Endothelial cell of umbilical vein (primary cell): Measurements from ENCODE around the gene TAMALIN. TPM values are rescaled to one million over a fixed set of nuclear protein-coding genes. Genes with fewer than 3 reads are reported as not detected.

Experiments used
- BruUV-seq: library from RNA; stranded (reverse); fragments of 400-500 nt; replicated peaks from 2 replicates; lab custom pipeline; 2021; lab: Mats Ljungman, UMichigan
- CTCF ChIA-PET: fragments of 300-600, 350-600 bp; sonication (Branson Sonifier 250); formaldehyde crosslinking; loops from one replicate; lab custom pipeline; 2021; ENCODE audit warnings: antibody characterized with exemption, inconsistent platforms; lab: Charles Lee
- POLR2A ChIA-PET: fragments of 300-600, 350-600 bp; sonication (Branson Sonifier 250); formaldehyde crosslinking; loops from one replicate; lab custom pipeline; 2021; ENCODE audit warnings: antibody characterized with exemption, inconsistent platforms; lab: Charles Lee
- DNase-seq: peaks from one replicate; pipeline ENCODE4 v3.0.0-alpha.2; 2011; ENCODE audit warnings: low read depth, low spot score
- FAIRE-seq: peaks from 2 replicates; lab custom pipeline; 2011; peaks lifted over from hg19 to GRCh38; lab: Jason Lieb, UNC
- H2AFZ ChIP-seq: 2 replicates; pipeline ENCODE4 v1.6.0; 2012; ENCODE audit warnings: low read depth, low read length, control low read depth, inconsistent platforms
- H3K27ac ChIP-seq: 2 replicates; pipeline ENCODE4 v1.5.1; 2011; ENCODE audit warnings: low read depth, mild to moderate bottlenecking, control low read depth, low read length, moderate library complexity; ENCODE audit not compliant: insufficient read depth
- H3K27me3 ChIP-seq, 2 experiments: 2 replicates each; pipeline versions ENCODE4 v1.6.0 to v1.6.1; 2011; ENCODE audit warnings: low read length in 2 of 2, mixed read lengths in 1 of 2; ENCODE audit not compliant: control insufficient read depth in 2 of 2, insufficient read depth in 2 of 2
- H3K36me3 ChIP-seq, 2 experiments: 2 replicates in 1 of 2; 3 replicates in 1 of 2; pipeline ENCODE4 v1.5.1; 2011; ENCODE audit warnings: low read length in 2 of 2, mild to moderate bottlenecking in 1 of 2, moderate library complexity in 1 of 2; ENCODE audit not compliant: control insufficient read depth in 2 of 2, insufficient read depth in 2 of 2; ENCODE audit errors: extremely low read depth in 1 of 2
- H3K4me1 ChIP-seq: 3 replicates; pipeline ENCODE4 v1.5.1; 2011; ENCODE audit warnings: mild to moderate bottlenecking, low read length; ENCODE audit not compliant: control insufficient read depth, insufficient read depth; ENCODE audit errors: extremely low read depth
- H3K4me2 ChIP-seq: 2 replicates; pipeline ENCODE4 v1.6.1; 2011; ENCODE audit warnings: low read length, control low read depth, mixed read lengths; ENCODE audit not compliant: insufficient read depth
- H3K4me3 ChIP-seq, 3 experiments: fragments of 200-600 bp in 1 of 3; sonication (generic), shearing (Covaris generic) in 1 of 3; replicated peaks in 1 of 3; 2 replicates each; pipeline ENCODE4 v1.5.1; 2011 to 2016; ENCODE audit warnings: control low read depth in 3 of 3, low read length in 3 of 3, mild to moderate bottlenecking in 2 of 3, inconsistent platforms in 1 of 3, low read depth in 1 of 3, moderate library complexity in 1 of 3; ENCODE audit not compliant: insufficient read depth in 1 of 3
- H3K79me2 ChIP-seq: 2 replicates; pipeline ENCODE4 v1.6.0; 2012; ENCODE audit warnings: low read length, inconsistent platforms; ENCODE audit not compliant: control insufficient read depth, insufficient read depth
- H3K9ac ChIP-seq: replicated peaks from 2 replicates; pipeline ENCODE3; 2011; ENCODE audit warnings: low read length, control low read depth; ENCODE audit not compliant: insufficient read depth; ENCODE audit errors: extremely low read depth
- H3K9me1 ChIP-seq: replicated peaks from 3 replicates; pipeline ENCODE4 v1.6.0; 2011; ENCODE audit warnings: mild to moderate bottlenecking, low read length; ENCODE audit not compliant: control insufficient read depth, insufficient read depth; ENCODE audit errors: extremely low read depth
- H3K9me3 ChIP-seq: replicated peaks from 2 replicates; pipeline ENCODE4 v1.5.1; 2012; ENCODE audit warnings: low read length, inconsistent platforms; ENCODE audit not compliant: control insufficient read depth, insufficient read depth
- H4K20me1 ChIP-seq: replicated peaks from 2 replicates; pipeline ENCODE3; 2011; ENCODE audit warnings: mild to moderate bottlenecking, low read length; ENCODE audit not compliant: control insufficient read depth, insufficient read depth; ENCODE audit errors: extremely low read depth
- CTCF ChIP-seq, 2 donors: IDR thresholded peaks; 1 replicate in 1 of 2; 2 replicates in 1 of 2; pipeline ENCODE4 v1.5.1; 2011; ENCODE audit warnings: low read length in 2 of 2, mild to moderate bottlenecking in 2 of 2, moderate library complexity in 2 of 2, control low read depth in 1 of 2, inconsistent platforms in 1 of 2, low read depth in 1 of 2; ENCODE audit not compliant: insufficient read depth in 1 of 2; ENCODE audit errors: extremely low read depth in 1 of 2
- EZH2 ChIP-seq: IDR thresholded peaks from 2 replicates; pipeline ENCODE4 v1.6.1; 2012; ENCODE audit warnings: borderline replicate concordance, low read depth, mild to moderate bottlenecking, moderate library complexity, low read length, inconsistent platforms; ENCODE audit not compliant: severe bottlenecking
- FOS ChIP-seq: IDR thresholded peaks from 2 replicates; pipeline ENCODE4 v1.6.1; 2011; ENCODE audit warnings: mild to moderate bottlenecking, low read length, moderate library complexity, borderline replicate concordance; ENCODE audit not compliant: insufficient read depth
- GATA2 ChIP-seq: IDR thresholded peaks from 2 replicates; pipeline ENCODE4 v1.7.0; 2011; ENCODE audit warnings: low read depth, mild to moderate bottlenecking, moderate library complexity, mixed read lengths, low read length; ENCODE audit not compliant: insufficient read length, insufficient read depth
- JUN ChIP-seq: IDR thresholded peaks from 2 replicates; pipeline ENCODE4 v1.6.1; 2011; ENCODE audit warnings: borderline replicate concordance, low read depth; ENCODE audit not compliant: insufficient read length, insufficient read depth
- MAX ChIP-seq: IDR thresholded peaks from 2 replicates; pipeline ENCODE4 v1.6.1; 2011; ENCODE audit not compliant: insufficient read depth, insufficient read length
- MYC ChIP-seq: IDR thresholded peaks from one replicate; pipeline ENCODE4 v1.6.1; 2011; ENCODE audit warnings: mild to moderate bottlenecking, low read depth, low read length
- POLR2A ChIP-seq: IDR thresholded peaks from 2 replicates; pipeline ENCODE4 v1.6.1; 2012; ENCODE audit warnings: low read depth, mild to moderate bottlenecking, control low read depth, low read length
- POLR2AphosphoS5 ChIP-seq: IDR thresholded peaks from 2 replicates; pipeline ENCODE4 v1.6.1; 2012; ENCODE audit warnings: low read depth, mild to moderate bottlenecking, control low read depth, low read length, moderate library complexity; ENCODE audit not compliant: insufficient read depth
- dilution Hi-C: fragments of 300-500 bp; cut with MboI; formaldehyde crosslinking; loops from one replicate; pipeline ENCODE4 v1.15.0; 2019; ENCODE audit warnings: low sequenced_read_pairs; ENCODE audit not compliant: extremely low pct_ligation_motif_present
- intact Hi-C: fragments of 100-400 bp; cut with micrococcal nuclease; formaldehyde crosslinking; loops from one replicate; pipeline ENCODE4 v1.10.0; 2022
- polyA plus RNA-seq, 4 experiments: library from polyadenylated mRNA; depleted of rRNA in 3 of 4; stranded (reverse) in 3 of 4; unstranded in 1 of 4; fragments of >200 nt; gene quantifications; 2 replicates each; pipeline versions ENCODE4 v1.2.1 to v1.2.3, GENCODE V29; 2011 to 2012; ENCODE audit warnings: missing spikeins in 1 of 4
- total RNA-seq: library from RNA; stranded (reverse); gene quantifications from 2 replicates; pipeline ENCODE4 v1.2.3, GENCODE V29; 2021

Gene TAMALIN
- total and polyA plus RNA-seq, 2 donors (not counting 3 experiments of a cell fraction or from before 2014, with no cell fraction given): 53.3 to 87.5 TPM

DNA sequence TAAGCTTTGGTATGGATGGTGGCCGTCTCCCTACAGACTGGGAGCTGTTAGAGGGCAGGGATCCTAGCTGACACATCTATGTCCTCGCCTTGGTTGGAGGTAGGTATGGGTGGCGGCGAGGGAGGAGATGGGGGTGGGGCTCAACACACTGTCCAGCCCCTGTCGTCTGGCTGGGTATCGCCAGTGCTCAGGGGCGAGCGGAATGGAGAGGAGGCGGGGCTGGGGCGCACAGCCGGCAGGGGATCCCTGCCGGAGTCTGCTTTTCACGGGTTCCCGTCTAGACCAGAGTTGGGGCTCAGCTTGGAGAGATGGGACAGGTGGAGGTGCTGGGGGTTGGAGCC lies 16.1 kb downstream of the TAMALIN start:
- Histone ChIP-seq H4K20me1 (no peaks in the 10 kb centered on the region), H3K9ac (peak overlapping the region; percentile 87), H3K27me3 (no peaks in the 10 kb centered on the region), H3K9me1 (no peaks in the 10 kb centered on the region), H3K4me3 (peak overlapping the region in 2 of 3 experiments; percentile 7 to 43), H3K4me1 (peaks cover 31% of the 10 kb centered on the region), H3K27ac (peak overlapping the region; percentile 94), H3K9me3 (no peaks in the 10 kb centered on the region), H3K79me2 (no peaks in the 10 kb centered on the region), H2AFZ (peak overlapping the region; percentile 43), H3K4me2 (peak overlapping the region; percentile 4), H3K36me3 (no peaks in the 10 kb centered on the region)
- dilution Hi-C loops (no loop called here), intact Hi-C loops (loop anchor here (1.0 kb wide), 2 partner anchors 30 to 97 kb away; no protein-coding TSS in a partner anchor)
- TSS peak; percentile 55 for BruUV-seq
- POLR2A ChIA-PET: interaction anchor here (0.6 to 12.4 kb wide), 4 partner anchors 13 to 100 kb away, joined by 3 to 221 read pairs (median 6); partner anchors contain the start of gene TAMALIN
- FAIRE-seq: no peak
- DNase-seq: no peak
- CTCF ChIA-PET: interaction anchor here (0.7 to 13.1 kb wide), 18 partner anchors 10 to 857 kb away, joined by 3 to 946 read pairs (median 4); partner anchors contain the start of genes ACVRL1, ATG101, NR4A1 and TAMALIN
- no peak for TF ChIP-seq MYC

DNA sequence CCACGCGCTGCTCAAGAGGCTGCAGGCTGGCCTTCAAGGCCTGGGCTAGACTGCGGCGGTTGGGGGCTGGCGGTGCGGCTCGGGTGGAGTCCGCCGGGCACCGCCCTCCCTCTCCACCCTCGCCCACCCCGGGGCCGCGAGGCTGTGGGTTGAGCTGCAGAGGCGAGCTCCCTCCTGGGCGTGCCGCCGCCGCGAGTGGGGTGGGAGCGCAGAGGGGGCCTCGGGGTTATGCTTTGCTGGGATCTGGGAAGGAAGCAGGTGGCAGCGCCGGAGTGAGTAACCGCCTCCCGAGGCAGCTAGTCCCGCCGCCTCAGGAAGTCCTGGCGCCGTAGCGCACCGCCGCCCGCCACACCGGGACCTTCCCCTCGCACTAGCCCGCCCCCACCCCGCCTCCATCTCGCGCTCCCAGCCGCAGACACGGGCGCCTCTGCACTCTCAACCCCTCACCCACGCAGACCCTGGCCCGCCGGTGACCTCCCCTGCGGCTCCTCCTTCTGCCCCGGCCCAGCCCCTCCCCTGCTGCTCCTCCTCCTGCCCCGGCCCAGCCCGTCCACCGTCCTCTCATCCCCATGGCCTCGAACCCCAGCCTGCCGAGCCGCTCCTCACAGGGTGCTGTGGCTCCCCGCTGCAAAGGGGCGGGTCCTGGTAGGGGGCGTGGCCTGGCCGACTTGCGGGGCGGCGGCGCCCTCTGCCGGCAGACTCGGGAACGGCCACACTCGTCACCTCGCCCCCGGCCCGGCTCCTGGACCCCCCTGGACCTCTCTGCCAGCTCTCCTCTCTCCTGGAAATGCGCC lies 16.6 kb downstream of the TAMALIN start:
- BruUV-seq: no TSS peak
- Histone ChIP-seq H3K4me2 (peak overlapping the region; percentile 92), H2AFZ (peak overlapping the region; percentile 67), H3K4me1 (peaks cover 31% of the 10 kb centered on the region), H3K4me3 (peak overlapping the region; percentile 2 to 69 (median 43)), H3K36me3 (no peaks in the 10 kb centered on the region), H3K9ac (peak overlapping the region; percentile 87), H3K27me3 (no peaks in the 10 kb centered on the region), H3K9me1 (no peaks in the 10 kb centered on the region), H3K79me2 (no peaks in the 10 kb centered on the region), H3K9me3 (no peaks in the 10 kb centered on the region), H4K20me1 (no peaks in the 10 kb centered on the region), H3K27ac (peak overlapping the region; percentile 94)
- peak; percentile 97 for FAIRE-seq
- dilution Hi-C loops: no loop called here
- TF ChIP-seq GATA2 (no peak), POLR2A (peak; percentile 39), JUN (no peak), EZH2 (no peak), MYC (no peak), FOS (no peak), MAX (no peak), CTCF (IDR thresholded peaks at IDR 0.05; ENCODE audit: extremely low read depth in 1 of 2, insufficient read depth in 1 of 2, low read depth in 1 of 2, low read length in 2 of 2) (peak; percentile 98 to 99), POLR2AphosphoS5 (peak; percentile 65)
- intact Hi-C loops: loop anchor here (1.0 kb wide), 2 partner anchors 30 to 97 kb away; no protein-coding TSS in a partner anchor
- POLR2A ChIA-PET: interaction anchor here (0.6 to 12.4 kb wide), 4 partner anchors 13 to 100 kb away, joined by 3 to 221 read pairs (median 6); partner anchors contain the start of gene TAMALIN
- peak; percentile 89 for DNase-seq
- CTCF ChIA-PET: interaction anchor here (0.7 to 13.1 kb wide), 19 partner anchors 9 to 857 kb away, joined by 3 to 946 read pairs (median 4); partner anchors contain the start of genes ACVRL1, ATG101, NR4A1 and TAMALIN
